CD8-positive, alpha-beta memory T cell (primary cell): ENCODE results near the gene EIF1AD. TPM values are rescaled to one million over a fixed set of nuclear protein-coding genes. Genes with fewer than 3 reads are reported as not detected.

Source experiments
- CTCF ChIA-PET: fragments of 350-600 bp; sonication (Branson Sonifier 250); formaldehyde crosslinking; loops from one replicate; lab custom pipeline; 2021; ENCODE audit warnings: antibody characterized with exemption; lab: Charles Lee
- POLR2A ChIA-PET: fragments of 350-600 bp; sonication (Branson Sonifier 250); formaldehyde crosslinking; loops from one replicate; lab custom pipeline; 2021; ENCODE audit warnings: antibody characterized with exemption; lab: Charles Lee
- DNase-seq, 5 donors: peaks; one replicate each; pipeline versions ENCODE4 v3.0.0 to v3.0.0-alpha.2; 2020 to 2022; ENCODE audit warnings: mixed read lengths in 1 of 5
- H3K27ac ChIP-seq: one replicate; pipeline ENCODE4 v1.7.0; 2013; ENCODE audit warnings: low read depth, mild to moderate bottlenecking, low read length, moderate library complexity
- H3K27me3 ChIP-seq: 2 replicates; pipeline ENCODE4 v1.7.0; 2013; ENCODE audit warnings: low read length, mild to moderate bottlenecking; ENCODE audit not compliant: insufficient read depth, poor library complexity, severe bottlenecking
- H3K36me3 ChIP-seq: 2 replicates; pipeline ENCODE4 v1.7.0; 2013; ENCODE audit warnings: mild to moderate bottlenecking, low read length, moderate library complexity; ENCODE audit not compliant: insufficient read depth
- H3K4me1 ChIP-seq: 2 replicates; pipeline ENCODE4 v1.7.0; 2013; ENCODE audit warnings: mild to moderate bottlenecking, low read length, moderate library complexity; ENCODE audit not compliant: insufficient read depth
- H3K4me3 ChIP-seq: 2 replicates; pipeline ENCODE4 v1.7.0; 2013; ENCODE audit warnings: mild to moderate bottlenecking, low read length
- H3K9me3 ChIP-seq: 2 replicates; pipeline ENCODE4 v1.7.0; 2013; ENCODE audit warnings: mild to moderate bottlenecking, low read length
- H3K27ac Mint-ChIP-seq, 8 donors: one replicate each; pipeline ENCODE4 v1.8.0; 2020 to 2021; ENCODE audit warnings: mixed read lengths in 8 of 8, mild to moderate bottlenecking in 6 of 8, inconsistent platforms in 3 of 8, moderate library complexity in 3 of 8
- H3K27me3 Mint-ChIP-seq, 2 donors: one replicate each; pipeline ENCODE4 v1.8.0; 2020 to 2021; ENCODE audit warnings: mixed read lengths in 2 of 2, mild to moderate bottlenecking in 1 of 2, moderate library complexity in 1 of 2
- H3K36me3 Mint-ChIP-seq, 3 donors: one replicate each; pipeline ENCODE4 v1.8.0; 2020 to 2021; ENCODE audit warnings: mixed read lengths in 3 of 3, inconsistent platforms in 1 of 3, mild to moderate bottlenecking in 1 of 3
- H3K4me1 Mint-ChIP-seq, 3 donors: one replicate each; pipeline ENCODE4 v1.8.0; 2020 to 2021; ENCODE audit warnings: mixed read lengths in 3 of 3, inconsistent platforms in 1 of 3, mild to moderate bottlenecking in 1 of 3
- H3K4me3 Mint-ChIP-seq, 7 donors: one replicate each; pipeline ENCODE4 v1.8.0; 2020 to 2021; ENCODE audit warnings: mixed read lengths in 7 of 7, mild to moderate bottlenecking in 6 of 7, moderate library complexity in 4 of 7, inconsistent platforms in 2 of 7
- H3K9me3 Mint-ChIP-seq, 5 donors: one replicate each; pipeline ENCODE4 v1.8.0; 2020 to 2022; ENCODE audit warnings: mixed read lengths in 5 of 5, mild to moderate bottlenecking in 3 of 5, moderate library complexity in 2 of 5, inconsistent platforms in 1 of 5
- polyA plus RNA-seq: library from polyadenylated mRNA; unstranded; fragments of 300-500 nt; fragmentation: Illumina TruSeq; gene quantifications from one replicate; pipeline ENCODE4 v1.2.3, GENCODE V29; 2021
- total RNA-seq, 2 experiments: library from RNA; stranded (reverse); gene quantifications; one replicate each; pipeline ENCODE4 v1.2.3, GENCODE V29; 2021

The EIF1AD gene
- total and polyA plus RNA-seq, 3 experiments from 2014 or later, result 16.1 to 81.3 (median 81.2) TPM

GRCh38 chr11:66045177-66045639, 43.3 kb upstream of the EIF1AD start:
- Mint-ChIP-seq H3K36me3 (no peaks in the 10 kb centered on the region), H3K27ac (peak overlapping the region in 4 of 8 donors; percentile 55 to 68 (median 56)), H3K4me1 (peaks cover 10 to 18% (median 14%) of the 10 kb centered on the region in 3 donors), H3K9me3 (no peaks in the 10 kb centered on the region), H3K27me3 (peaks cover 4 to 5% of the 10 kb centered on the region in 2 donors), H3K4me3 (peak overlapping the region in 5 of 7 donors; percentile 16 to 75 (median 55))
- CTCF ChIA-PET, result interaction anchor here (0.6 to 3.9 kb wide), 24 partner anchors 9 to 334 kb away, joined by 3 to 27 read pairs (median 4); partner anchors contain the start of genes CCDC85B, CFL1, FIBP and KAT5
- Histone ChIP-seq H3K4me3 (no peak overlapping the region), H3K4me1 (peaks cover 13% of the 10 kb centered on the region), H3K9me3 (no peaks in the 10 kb centered on the region), H3K27ac (no peak overlapping the region), H3K27me3 (no peaks in the 10 kb centered on the region), H3K36me3 (no peaks in the 10 kb centered on the region)
- DNase-seq, result peak; percentile 77 to 89 (median 82)
- POLR2A ChIA-PET, result no interaction called here

DNA sequence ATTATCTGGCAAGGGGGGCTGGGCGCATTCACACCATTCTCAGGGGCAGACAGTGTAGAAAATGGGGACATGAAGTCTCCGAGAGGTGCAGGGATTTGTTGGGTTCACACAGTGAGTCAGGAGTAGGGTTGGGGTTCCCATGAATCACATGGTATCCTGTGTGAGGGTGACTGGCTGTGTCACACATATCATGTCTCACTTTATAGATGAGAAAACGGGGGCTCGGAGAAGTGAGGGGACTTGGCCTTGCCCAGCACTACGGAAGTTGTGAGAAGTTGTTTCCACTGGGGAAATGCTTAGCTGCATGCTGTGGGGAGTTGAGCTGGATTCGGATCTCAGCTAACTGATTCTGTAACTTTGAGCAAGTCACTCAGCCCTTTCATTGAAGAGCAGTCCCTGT, 42.8 kb upstream of the EIF1AD start:
- peaks cover 13% of the 10 kb centered on the region for H3K4me1 ChIP-seq
- DNase-seq, result peak in 2 of 5 donors; percentile 15 to 21
- peak overlapping the region in 4 of 8 donors; percentile 55 to 68 (median 56) for H3K27ac Mint-ChIP-seq
- peaks cover 4 to 9% of the 10 kb centered on the region in 2 donors for H3K27me3 Mint-ChIP-seq
- no peaks in the 10 kb centered on the region for H3K36me3 ChIP-seq
- no peaks in the 10 kb centered on the region for H3K27me3 ChIP-seq
- H3K4me1 Mint-ChIP-seq, result peaks cover 10 to 18% (median 14%) of the 10 kb centered on the region in 3 donors
- ChIA-PET POLR2A (interaction anchor here (0.9 kb wide), 1 partner anchor 8 kb away, joined by 3 read pairs; no protein-coding TSS in a partner anchor), CTCF (interaction anchor here (0.6 to 3.9 kb wide), 23 partner anchors 9 to 333 kb away, joined by 3 to 27 read pairs (median 4); partner anchors contain the start of genes CCDC85B, CFL1, FIBP and KAT5)
- H3K9me3 Mint-ChIP-seq, result no peaks in the 10 kb centered on the region
- no peaks in the 10 kb centered on the region for H3K36me3 Mint-ChIP-seq
- H3K4me3 Mint-ChIP-seq, result peak overlapping the region in 6 of 7 donors; percentile 16 to 75 (median 46)
- H3K27ac ChIP-seq, result no peak overlapping the region
- H3K9me3 ChIP-seq, result no peaks in the 10 kb centered on the region
- no peak overlapping the region for H3K4me3 ChIP-seq

- DNase-seq, result no peak
- ChIA-PET CTCF (interaction anchor here (0.5 to 3.9 kb wide), 7 partner anchors 11 to 184 kb away, joined by 3 to 27 read pairs (median 6); partner anchors contain the start of genes CFL1 and SF3B2), POLR2A (no interaction called here)
- peaks cover 7 to 12% of the 10 kb centered on the region in 2 donors for H3K27me3 Mint-ChIP-seq
- peaks cover 8% of the 10 kb centered on the region for H3K4me1 ChIP-seq
- H3K9me3 ChIP-seq, result no peaks in the 10 kb centered on the region
- H3K36me3 Mint-ChIP-seq, result no peaks in the 10 kb centered on the region
- H3K27me3 ChIP-seq, result no peaks in the 10 kb centered on the region
- H3K27ac ChIP-seq, result no peak overlapping the region
- H3K27ac Mint-ChIP-seq, result no peak overlapping the region
- H3K4me3 ChIP-seq, result no peak overlapping the region
- no peak overlapping the region for H3K4me3 Mint-ChIP-seq
- peaks cover 10 to 13% (median 12%) of the 10 kb centered on the region in 3 donors for H3K4me1 Mint-ChIP-seq
- no peaks in the 10 kb centered on the region for H3K36me3 ChIP-seq
- H3K9me3 Mint-ChIP-seq, result no peaks in the 10 kb centered on the region
Measured at GRCh38 chr11:66042996-66043906, 41.3 kb upstream of the EIF1AD start.

- Mint-ChIP-seq H3K36me3 (no peaks in the 10 kb centered on the region), H3K9me3 (no peaks in the 10 kb centered on the region), H3K4me1 (peaks cover 10 to 13% (median 12%) of the 10 kb centered on the region in 3 donors), H3K27me3 (peaks cover 3 to 8% of the 10 kb centered on the region in 2 donors), H3K4me3 (no peak overlapping the region), H3K27ac (peak overlapping the region in 1 of 8 donors; percentile 88)
- ChIA-PET POLR2A (interaction anchor here (0.6 kb wide), 1 partner anchor 330 kb away, joined by 3 read pairs; no protein-coding TSS in a partner anchor), CTCF (interaction anchor here (0.5 to 3.9 kb wide), 4 partner anchors 9 to 35 kb away, joined by 3 to 27 read pairs (median 5); partner anchors contain the start of gene SF3B2)
- H3K4me1 ChIP-seq, result peaks cover 8% of the 10 kb centered on the region
- H3K36me3 ChIP-seq, result no peaks in the 10 kb centered on the region
- H3K9me3 ChIP-seq, result no peaks in the 10 kb centered on the region
- H3K4me3 ChIP-seq, result no peak overlapping the region
- DNase-seq, result no peak
- H3K27ac ChIP-seq, result no peak overlapping the region
- H3K27me3 ChIP-seq, result no peaks in the 10 kb centered on the region
Measured at GRCh38 chr11:66042227-66042995, 40.5 kb upstream of the EIF1AD start.

GRCh38 chr11:66039765-66040164, 37.8 kb upstream of the EIF1AD start:
- Mint-ChIP-seq H3K36me3 (no peaks in the 10 kb centered on the region), H3K27ac (no peak overlapping the region), H3K9me3 (no peaks in the 10 kb centered on the region), H3K4me1 (peaks cover 3 to 4% (median 3%) of the 10 kb centered on the region in 3 donors), H3K4me3 (no peak overlapping the region), H3K27me3 (peaks cover 6 to 8% of the 10 kb centered on the region in 2 donors)
- no peak overlapping the region for H3K4me3 ChIP-seq
- ChIA-PET POLR2A (no interaction called here), CTCF (no interaction called here)
- no peak overlapping the region for H3K27ac ChIP-seq
- no peaks in the 10 kb centered on the region for H3K9me3 ChIP-seq
- no peaks in the 10 kb centered on the region for H3K36me3 ChIP-seq
- H3K4me1 ChIP-seq, result peaks cover 1% of the 10 kb centered on the region
- H3K27me3 ChIP-seq, result no peaks in the 10 kb centered on the region
- no peak for DNase-seq

DNA sequence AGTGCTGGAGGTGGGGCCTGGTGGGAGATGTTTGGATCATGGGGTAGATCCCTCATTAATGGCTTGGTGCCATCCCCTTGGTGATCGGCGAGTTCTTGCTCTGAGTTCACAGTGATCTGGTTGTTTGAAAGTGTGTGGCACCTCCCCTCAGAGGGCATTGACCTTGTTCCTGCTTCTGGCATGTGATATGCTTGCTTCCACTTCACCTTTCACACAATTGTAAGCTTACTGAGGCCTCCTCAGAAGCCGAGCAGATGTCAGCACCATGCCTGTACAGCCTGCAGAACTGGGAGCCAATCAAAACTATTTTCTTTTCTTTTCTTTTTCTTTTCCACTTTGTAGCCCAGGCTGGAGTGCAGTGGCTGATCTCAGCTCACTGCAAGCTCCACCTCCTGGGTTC, 35.4 kb upstream of the EIF1AD start:
- ChIA-PET CTCF (interaction anchor here (2.5 kb wide), 1 partner anchor 15 kb away, joined by 8 read pairs; no protein-coding TSS in a partner anchor), POLR2A (no interaction called here)
- Mint-ChIP-seq H3K4me3 (no peak overlapping the region), H3K27ac (no peak overlapping the region), H3K36me3 (no peaks in the 10 kb centered on the region), H3K4me1 (no peaks in the 10 kb centered on the region), H3K27me3 (peaks cover 8% of the 10 kb centered on the region in 2 donors), H3K9me3 (no peaks in the 10 kb centered on the region)
- Histone ChIP-seq H3K4me3 (no peak overlapping the region), H3K27me3 (no peaks in the 10 kb centered on the region), H3K9me3 (no peaks in the 10 kb centered on the region), H3K4me1 (no peaks in the 10 kb centered on the region), H3K36me3 (no peaks in the 10 kb centered on the region), H3K27ac (no peak overlapping the region)
- DNase-seq, result no peak

DNA sequence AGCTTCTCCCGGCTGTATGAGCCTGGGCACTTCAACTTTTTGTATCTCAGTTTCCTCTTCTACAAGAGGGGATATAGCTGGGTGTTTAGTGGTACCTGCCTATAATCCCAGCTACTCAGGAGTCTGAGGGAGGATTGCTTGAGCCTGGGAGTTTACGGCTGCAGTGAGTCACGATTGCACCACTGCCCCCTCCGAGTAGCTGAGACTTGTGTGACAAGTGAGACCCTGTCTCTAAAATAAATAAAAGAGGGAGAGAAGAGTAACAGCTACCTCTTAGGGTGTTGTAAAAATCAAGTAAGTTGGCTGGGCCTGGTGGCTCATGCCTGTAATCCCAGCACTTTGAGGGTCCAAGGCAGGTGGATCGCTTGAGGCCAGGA, 34.4 kb upstream of the EIF1AD start:
- H3K36me3 ChIP-seq, result no peaks in the 10 kb centered on the region
- H3K27me3 ChIP-seq, result no peaks in the 10 kb centered on the region
- CTCF ChIA-PET, result interaction anchor here (2.5 to 2.6 kb wide), 2 partner anchors 9 to 14 kb away, joined by 8 to 9 read pairs; no protein-coding TSS in a partner anchor
- peaks cover 10 to 11% of the 10 kb centered on the region in 2 donors for H3K27me3 Mint-ChIP-seq
- no peaks in the 10 kb centered on the region for H3K4me1 ChIP-seq
- no peaks in the 10 kb centered on the region for H3K9me3 Mint-ChIP-seq
- no peaks in the 10 kb centered on the region for H3K9me3 ChIP-seq
- H3K27ac ChIP-seq, result no peak overlapping the region
- H3K4me1 Mint-ChIP-seq, result no peaks in the 10 kb centered on the region
- POLR2A ChIA-PET, result no interaction called here
- H3K4me3 Mint-ChIP-seq, result no peak overlapping the region
- H3K4me3 ChIP-seq, result no peak overlapping the region
- DNase-seq, result no peak
- H3K36me3 Mint-ChIP-seq, result no peaks in the 10 kb centered on the region
- peak overlapping the region in 1 of 8 donors; percentile 43 for H3K27ac Mint-ChIP-seq
